HG03520 (cell line): ENCODE measurements around the gene SLC39A9.
"Not testable (repeated sequence)": the region's sequence is repeated elsewhere in the genome, so short reads cannot be mapped to it uniquely, and the experiment has no call there.

Experiments used
- ATAC-seq: cut with Tn5 transposase; IDR thresholded peaks from one replicate; pipeline ENCODE4 v1.9.1; 2021; ENCODE audit warnings: mild to moderate bottlenecking, moderate library complexity; ENCODE audit not compliant: unreplicated experiment

The SLC39A9 gene

GRCh38 chr14:69473946-69474345 lies 75.5 kb downstream of the SLC39A9 start:
- no peak for ATAC-seq

- no peak for ATAC-seq
Observed at GRCh38 chr14:69475194-69475818, 76.8 kb downstream of the SLC39A9 start.

GRCh38 chr14:69476824-69477450 lies 78.4 kb downstream of the SLC39A9 start:
- ATAC-seq, result not testable (repeated sequence)

- ATAC-seq, result not testable (repeated sequence)
Observed at GRCh38 chr14:69478055-69478454, 79.6 kb downstream of the SLC39A9 start.

GRCh38 chr14:69479696-69480095 lies 81.2 kb downstream of the SLC39A9 start:
- ATAC-seq, result no peak

GRCh38 chr14:69480136-69480535 lies 81.6 kb downstream of the SLC39A9 start:
- ATAC-seq, result no peak

- ATAC-seq, result peak; percentile 88
Observed at GRCh38 chr14:69481815-69482568, 83.5 kb downstream of the SLC39A9 start.

- ATAC-seq, result no peak
Observed at GRCh38 chr14:69483765-69484443, 85.4 kb downstream of the SLC39A9 start.

GRCh38 chr14:69484444-69485314 lies 86.2 kb downstream of the SLC39A9 start, which contains the start of gene PLEKHD1:
PLEKHD1 (plus strand) TSS chr14:69484728; CDS start chr14:69484966, 238 bp downstream.
- ATAC-seq, result no peak

GRCh38 chr14:69485315-69485660 lies 86.8 kb downstream of the SLC39A9 start:
- no peak for ATAC-seq

GRCh38 chr14:69485701-69486100 lies 87.2 kb downstream of the SLC39A9 start:
- ATAC-seq, result no peak

- no peak for ATAC-seq
Observed at GRCh38 chr14:69487226-69487625, 88.7 kb downstream of the SLC39A9 start.

- no peak for ATAC-seq
Observed at GRCh38 chr14:69487771-69488170, 89.3 kb downstream of the SLC39A9 start.

- ATAC-seq, result no peak
Observed at GRCh38 chr14:69489495-69489894, 91.0 kb downstream of the SLC39A9 start.

GRCh38 chr14:69490219-69490918 lies 91.9 kb downstream of the SLC39A9 start:
- ATAC-seq, result no peak

GRCh38 chr14:69491193-69491592 lies 92.7 kb downstream of the SLC39A9 start:
- ATAC-seq, result no peak

GRCh38 chr14:69493038-69493437 lies 94.5 kb downstream of the SLC39A9 start:
- ATAC-seq, result no peak

- ATAC-seq, result no peak
Observed at GRCh38 chr14:69493791-69494190, 95.3 kb downstream of the SLC39A9 start.

GRCh38 chr14:69495341-69495921 lies 96.9 kb downstream of the SLC39A9 start:
- ATAC-seq, result no peak
